Muscle of leg (tissue), 11 donors: ENCODE measurements around the gene STRN4. TPM values are rescaled to one million over a fixed set of nuclear protein-coding genes. Genes with fewer than 3 reads are reported as not detected.
"Not testable (repeated sequence)": the region's sequence is repeated elsewhere in the genome, so short reads cannot be mapped to it uniquely, and the experiment has no call there.

Experiments used
- DNase-seq: peaks from one replicate; pipeline ENCODE4 v3.0.0; 2013
- H3K27ac ChIP-seq: one replicate; pipeline ENCODE4 v1.5.1; 2013; ENCODE audit warnings: mild to moderate bottlenecking, low read length, control low read depth
- H3K27me3 ChIP-seq: one replicate; pipeline ENCODE4 v1.6.1; 2013; ENCODE audit warnings: low read length; ENCODE audit not compliant: control insufficient read depth, insufficient read depth
- H3K36me3 ChIP-seq: one replicate; pipeline ENCODE4 v1.6.1; 2013; ENCODE audit warnings: low read length; ENCODE audit not compliant: control insufficient read depth, insufficient read depth
- H3K4me1 ChIP-seq: one replicate; pipeline ENCODE4 v1.6.1; 2013; ENCODE audit warnings: low read length; ENCODE audit not compliant: control insufficient read depth, insufficient read depth
- H3K4me3 ChIP-seq: one replicate; pipeline ENCODE4 v1.5.1; 2013; ENCODE audit warnings: low read length, control low read depth
- H3K9me3 ChIP-seq: replicated peaks from 2 replicates; pipeline ENCODE4 v1.6.1; 2013; ENCODE audit warnings: low read depth, low read length; ENCODE audit not compliant: control insufficient read depth
- WGBS: methylation state at CpG from one replicate; pipeline ENCODE4 v1.1.5; 2013; ENCODE audit warnings: missing lambda C conversion rate; ENCODE audit not compliant: insufficient coverage; 5-methylcytosine and 5-hydroxymethylcytosine counted together
- polyA plus RNA-seq, 8 donors: library from polyadenylated mRNA; unstranded; fragments of 120-200 nt; gene quantifications; one replicate each; pipeline versions ENCODE4 v1.2.1 to v1.2.3, GENCODE V29; 2013; ENCODE audit warnings: inconsistent platforms in 1 of 8, low replicate concordance in 1 of 8; ENCODE audit not compliant: insufficient read length in 8 of 8, insufficient read depth in 1 of 8
- total RNA-seq: library from RNA; stranded (reverse); fragments of 120-200 nt; gene quantifications from one replicate; pipeline ENCODE4 v1.2.4, GENCODE V29; 2013

Gene STRN4
- total and polyA plus RNA-seq, 9 donors: 35.2 to 66.0 (median 55.7) TPM

GRCh38 chr19:46786236-46787039 lies 40.2 kb upstream of the STRN4 start:
- peak; percentile 94 for DNase-seq
- H3K27me3 ChIP-seq: no peaks in the 10 kb centered on the region
- peaks cover 26% of the 10 kb centered on the region for H3K36me3 ChIP-seq
- WGBS: 4% methylated on average over 14 of the region's 20 CpGs
- H3K4me3 ChIP-seq: peak overlapping the region; percentile 58
- no peaks in the 10 kb centered on the region for H3K9me3 ChIP-seq
- peak overlapping the region; percentile 97 for H3K27ac ChIP-seq
- peaks cover 45% of the 10 kb centered on the region for H3K4me1 ChIP-seq

- Histone ChIP-seq H3K4me1 (peaks cover 45% of the 10 kb centered on the region), H3K4me3 (peak overlapping the region; percentile 58), H3K27me3 (no peaks in the 10 kb centered on the region), H3K27ac (peak overlapping the region; percentile 97), H3K9me3 (no peaks in the 10 kb centered on the region), H3K36me3 (peaks cover 30% of the 10 kb centered on the region)
- WGBS: 31% methylated on average over 4 of the region's 4 CpGs
- DNase-seq: no peak
Measured at GRCh38 chr19:46785980-46786235, 39.7 kb upstream of the STRN4 start.

GRCh38 chr19:46785054-46785979 lies 39.1 kb upstream of the STRN4 start:
- Histone ChIP-seq H3K27me3 (no peaks in the 10 kb centered on the region), H3K9me3 (no peaks in the 10 kb centered on the region), H3K27ac (peak overlapping the region; percentile 97), H3K4me1 (peaks cover 45% of the 10 kb centered on the region), H3K36me3 (peaks cover 36% of the 10 kb centered on the region), H3K4me3 (peak overlapping the region; percentile 58)
- WGBS: 40% methylated on average over 2 of the region's 19 CpGs
- no peak for DNase-seq

DNA sequence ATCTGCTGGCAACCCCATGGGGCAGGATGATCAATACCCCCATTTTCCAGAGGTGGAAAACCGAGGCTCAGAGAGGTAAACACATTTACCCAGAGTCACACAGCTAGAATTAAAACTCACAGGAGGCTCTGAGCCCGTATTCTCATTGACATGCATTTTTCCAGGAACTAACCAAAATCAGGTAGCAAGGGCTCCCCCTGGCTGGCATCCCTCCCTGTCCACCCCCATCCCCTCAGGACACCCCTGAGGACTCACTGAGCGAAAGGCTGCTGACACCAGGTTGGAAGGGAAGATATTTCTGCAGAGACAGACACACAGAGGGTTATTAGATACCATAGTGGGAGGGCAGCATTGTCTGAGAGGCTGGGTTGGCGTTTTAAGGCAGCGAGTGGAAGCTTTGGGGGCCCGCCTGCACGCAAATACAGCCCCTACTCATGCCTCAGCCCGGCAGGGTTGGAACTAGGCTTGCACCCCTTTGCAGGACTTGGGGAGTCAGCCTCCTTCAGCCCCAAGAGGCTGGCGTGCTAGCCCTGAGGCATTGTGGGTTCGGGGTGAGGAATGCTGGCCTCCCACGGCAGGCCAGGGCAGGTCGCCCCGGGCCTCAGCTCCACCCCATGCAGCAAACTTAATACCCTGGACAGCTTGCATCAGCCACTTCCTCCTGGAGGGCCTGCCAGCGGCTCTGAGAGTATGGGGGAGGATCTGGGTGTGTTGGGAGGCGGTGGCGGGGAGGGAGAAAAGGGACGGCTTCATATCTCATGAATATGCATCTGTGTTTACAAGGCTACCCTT lies 38.2 kb upstream of the STRN4 start:
- Histone ChIP-seq H3K4me3 (no peak overlapping the region), H3K27ac (peak overlapping the region; percentile 97), H3K9me3 (no peaks in the 10 kb centered on the region), H3K36me3 (peaks cover 42% of the 10 kb centered on the region), H3K27me3 (no peaks in the 10 kb centered on the region), H3K4me1 (peaks cover 45% of the 10 kb centered on the region)
- WGBS: 22% methylated on average over 6 of the region's 17 CpGs
- DNase-seq: peak; percentile 81

- Histone ChIP-seq H3K4me1 (peaks cover 43% of the 10 kb centered on the region), H3K4me3 (no peak overlapping the region), H3K9me3 (no peaks in the 10 kb centered on the region), H3K27ac (no peak overlapping the region), H3K36me3 (peaks cover 47% of the 10 kb centered on the region), H3K27me3 (no peaks in the 10 kb centered on the region)
- no peak for DNase-seq
- 74% methylated on average over 2 of the region's 2 CpGs for WGBS
Measured at GRCh38 chr19:46783670-46784069, 37.4 kb upstream of the STRN4 start.

DNA sequence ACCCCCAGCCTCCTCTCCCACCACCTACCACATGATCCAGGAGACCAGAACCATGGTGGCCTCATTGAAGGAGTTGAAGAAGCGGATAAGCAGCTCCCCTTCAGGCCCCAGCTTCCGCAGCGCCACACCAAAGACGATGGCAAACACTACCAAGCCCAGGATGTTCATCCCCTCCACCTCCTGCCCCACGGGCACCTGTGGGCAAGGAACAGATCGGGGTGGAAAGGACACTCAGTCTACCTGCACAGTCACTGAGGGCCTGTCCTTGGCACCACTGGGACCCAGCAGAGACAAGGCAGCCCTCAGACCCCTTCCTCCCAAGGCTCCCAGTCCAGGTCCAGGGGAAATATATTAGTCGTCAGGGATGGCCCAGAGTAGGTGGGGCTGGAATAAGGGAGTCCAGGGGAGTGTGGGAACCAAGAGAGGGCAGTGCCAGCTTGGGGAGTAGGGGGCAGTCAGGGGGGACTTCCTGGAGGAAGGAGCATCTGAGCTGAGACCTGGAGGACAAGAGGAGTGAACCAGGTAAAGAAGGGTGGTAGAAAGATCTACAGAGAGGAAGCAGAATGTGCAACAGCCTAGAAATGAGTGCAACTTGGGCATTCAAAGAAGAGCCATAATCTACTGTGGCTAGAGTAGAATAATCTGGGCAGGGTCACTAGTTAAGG lies 36.2 kb upstream of the STRN4 start:
- no peak overlapping the region for H3K27ac ChIP-seq
- H3K4me1 ChIP-seq: peaks cover 35% of the 10 kb centered on the region
- WGBS: 98% methylated on average over 5 of the region's 7 CpGs
- no peak overlapping the region for H3K4me3 ChIP-seq
- DNase-seq: no peak
- H3K9me3 ChIP-seq: no peaks in the 10 kb centered on the region
- H3K36me3 ChIP-seq: peaks cover 51% of the 10 kb centered on the region
- no peaks in the 10 kb centered on the region for H3K27me3 ChIP-seq

DNA sequence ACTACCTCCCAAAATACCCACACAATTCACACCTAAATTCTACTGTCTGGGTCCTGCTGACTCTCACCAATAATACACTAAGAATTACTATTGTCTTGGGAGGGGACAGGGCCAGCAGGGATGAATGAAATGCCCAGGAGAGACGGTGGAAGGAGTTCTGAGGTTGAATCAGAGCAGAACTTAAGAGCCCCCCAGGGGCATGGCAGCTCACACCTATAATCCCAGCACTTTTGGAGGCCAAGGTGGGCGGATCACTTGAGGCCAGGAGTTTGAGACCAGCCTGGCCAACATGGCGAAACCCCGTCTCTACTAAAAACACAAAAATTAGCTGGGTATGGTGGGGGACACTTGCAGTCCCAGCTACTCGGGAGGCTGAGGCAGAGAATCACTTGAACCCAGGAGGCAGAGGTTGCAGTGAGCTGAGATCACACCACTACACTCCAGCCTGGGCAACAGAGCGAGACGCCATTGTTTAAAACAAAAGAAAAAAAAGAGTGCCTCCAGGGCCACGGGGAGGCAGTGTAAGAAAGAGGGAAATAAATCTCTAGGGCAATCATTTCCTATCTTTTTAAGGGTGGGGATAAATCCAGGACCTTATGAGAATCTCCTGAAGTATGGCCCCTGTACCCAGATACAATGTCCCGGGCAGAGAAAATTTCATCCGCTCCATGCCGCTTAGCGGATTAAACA lies 31.9 kb upstream of the STRN4 start:
- H3K27ac ChIP-seq, H3K4me1 ChIP-seq, H3K4me3 ChIP-seq, H3K9me3 ChIP-seq, DNase-seq, H3K27me3 ChIP-seq: not testable (repeated sequence)
- no CpG with 5 or more reads among the region's 12 CpGs for WGBS
- H3K36me3 ChIP-seq: peaks cover 63% of the 10 kb centered on the region

DNA sequence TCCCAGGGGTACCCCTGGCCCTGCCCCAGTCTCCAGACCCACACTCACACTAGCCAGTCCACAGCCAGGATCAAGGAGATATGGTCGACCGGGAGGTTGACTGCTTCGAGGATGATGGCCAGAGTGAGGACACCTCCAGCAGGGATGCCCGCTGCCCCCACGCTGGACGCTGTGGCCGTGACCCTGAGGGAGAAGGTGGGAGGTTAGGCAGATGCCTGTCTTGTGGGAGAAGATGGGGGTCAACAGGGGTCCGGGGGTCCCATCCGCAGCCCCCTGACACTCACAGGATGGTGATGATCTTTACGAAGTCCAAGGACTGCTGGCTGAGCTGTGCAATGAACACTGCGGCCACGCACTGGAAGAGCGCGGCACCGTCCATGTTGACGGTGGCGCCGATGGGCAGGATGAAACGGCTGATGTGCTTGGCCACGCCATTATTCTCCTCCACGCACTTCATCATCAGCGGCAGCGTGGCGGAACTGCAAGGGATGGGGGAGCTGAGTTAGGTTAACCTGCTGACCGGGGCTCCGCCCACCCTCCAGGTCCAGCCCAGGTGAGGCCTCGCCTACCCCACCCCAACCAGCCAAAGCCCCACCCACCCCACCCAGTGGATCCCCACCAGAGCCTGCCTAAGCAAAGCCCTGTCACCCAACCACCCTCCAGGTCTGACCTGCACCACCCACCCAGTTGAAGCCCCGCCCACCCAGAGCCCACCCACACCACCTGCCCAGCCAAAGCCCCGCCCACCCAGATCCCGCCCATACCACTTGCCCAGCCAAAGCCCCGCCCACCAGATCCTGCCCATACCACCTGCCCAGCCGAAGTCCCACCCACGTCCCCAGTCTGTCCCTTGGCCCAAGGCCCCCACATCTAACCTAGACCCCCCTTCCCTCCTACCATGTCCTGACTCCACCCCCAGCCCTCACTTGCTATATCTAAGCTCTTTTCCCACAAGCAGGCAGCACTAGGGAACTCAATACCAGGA lies 31.0 kb upstream of the STRN4 start:
- DNase-seq: no peak
- Histone ChIP-seq H3K9me3 (no peaks in the 10 kb centered on the region), H3K4me1 (no peaks in the 10 kb centered on the region), H3K27me3 (no peaks in the 10 kb centered on the region), H3K27ac (no peak overlapping the region), H3K4me3 (no peak overlapping the region), H3K36me3 (peaks cover 54% of the 10 kb centered on the region)
- 93% methylated on average over 19 of the region's 33 CpGs for WGBS
